HG02798 (cell line): ENCODE measurements around the gene SMAD2.
"Not testable (repeated sequence)": the region's sequence is repeated elsewhere in the genome, so short reads cannot be mapped to it uniquely, and the experiment has no call there.

Source experiments
- ATAC-seq: cut with Tn5 transposase; IDR thresholded peaks from one replicate; pipeline ENCODE4 v1.9.1; 2021; ENCODE audit warnings: mild to moderate bottlenecking; ENCODE audit not compliant: unreplicated experiment, poor library complexity

Gene SMAD2

DNA sequence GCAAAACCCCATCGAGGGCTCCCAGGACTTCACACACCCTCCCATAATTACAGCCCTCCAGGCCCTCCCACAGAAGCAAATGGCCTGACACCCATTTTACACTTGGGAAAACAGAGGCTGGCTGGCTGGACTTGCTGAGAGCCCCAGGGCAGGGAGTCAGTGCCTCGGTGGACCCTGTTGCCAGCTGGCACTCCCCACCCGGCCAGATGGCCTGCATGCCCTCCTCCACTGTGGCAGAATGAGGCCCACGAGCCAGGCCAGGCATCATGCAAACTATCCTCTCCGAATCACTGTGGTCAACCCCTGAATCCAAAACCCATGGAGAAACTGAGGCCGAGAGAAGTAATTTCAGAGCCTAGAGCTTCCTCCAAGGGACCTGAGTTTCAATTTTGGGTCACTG lies 129.7 kb downstream of the SMAD2 start:
- no peak for ATAC-seq

DNA sequence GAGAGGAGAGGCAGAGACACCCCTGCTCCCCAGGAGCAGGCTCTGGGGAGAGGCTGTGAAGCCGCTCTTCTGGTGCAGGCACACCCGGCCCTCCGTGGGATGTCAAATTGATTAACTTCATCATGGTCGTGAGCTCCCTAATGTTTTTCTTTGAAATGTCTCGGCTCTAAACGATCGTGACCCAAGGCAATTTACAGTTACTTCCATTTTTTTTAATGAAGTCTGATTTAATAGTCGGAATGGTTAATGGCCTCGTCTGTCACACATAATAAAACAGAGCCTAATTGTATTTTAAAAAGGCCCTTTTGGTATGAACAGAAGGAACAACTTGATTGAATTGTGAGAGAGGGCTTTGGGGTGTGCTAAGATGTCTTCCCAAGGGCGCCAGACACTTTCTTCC lies 130.2 kb downstream of the SMAD2 start:
- ATAC-seq, result no peak

DNA sequence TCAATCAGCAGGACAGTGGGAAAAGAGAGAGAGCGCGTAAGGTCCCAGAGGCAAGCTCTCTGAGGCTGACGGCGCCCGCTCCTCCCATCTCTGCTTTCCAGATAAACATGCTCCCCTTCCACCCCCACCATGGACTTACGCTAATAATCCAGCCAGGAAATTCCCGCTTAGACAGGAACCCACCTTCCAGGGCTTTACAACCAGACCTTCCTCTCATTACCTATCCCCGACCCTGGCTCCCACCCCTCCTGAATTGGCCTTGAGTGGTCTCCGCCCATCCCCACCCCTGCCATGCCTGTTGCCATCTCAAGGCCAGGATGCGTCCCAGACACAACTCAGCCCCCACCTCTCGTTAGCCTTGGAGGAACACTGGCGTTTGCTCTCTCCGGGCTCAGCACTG lies 131.1 kb downstream of the SMAD2 start:
- no peak for ATAC-seq

DNA sequence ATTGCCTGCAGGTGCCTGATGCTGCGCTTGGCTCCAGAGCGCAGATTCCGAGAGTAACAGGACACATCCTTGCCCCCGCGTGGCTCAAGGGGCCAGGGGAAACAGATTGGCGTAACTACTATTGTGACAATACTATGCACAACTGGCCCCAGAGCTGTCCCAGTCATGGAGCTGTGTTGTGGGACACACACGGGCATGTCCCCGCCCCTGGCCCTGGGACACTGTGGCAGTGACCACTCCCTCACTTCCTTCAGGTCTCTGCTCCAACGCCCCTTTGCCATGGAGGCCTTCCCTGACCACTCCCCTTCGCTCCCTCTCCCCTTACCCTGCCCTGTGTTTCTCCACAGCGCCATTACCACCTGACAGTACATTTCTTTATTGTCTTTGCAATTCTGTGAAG lies 132.1 kb downstream of the SMAD2 start:
- ATAC-seq, result no peak

DNA sequence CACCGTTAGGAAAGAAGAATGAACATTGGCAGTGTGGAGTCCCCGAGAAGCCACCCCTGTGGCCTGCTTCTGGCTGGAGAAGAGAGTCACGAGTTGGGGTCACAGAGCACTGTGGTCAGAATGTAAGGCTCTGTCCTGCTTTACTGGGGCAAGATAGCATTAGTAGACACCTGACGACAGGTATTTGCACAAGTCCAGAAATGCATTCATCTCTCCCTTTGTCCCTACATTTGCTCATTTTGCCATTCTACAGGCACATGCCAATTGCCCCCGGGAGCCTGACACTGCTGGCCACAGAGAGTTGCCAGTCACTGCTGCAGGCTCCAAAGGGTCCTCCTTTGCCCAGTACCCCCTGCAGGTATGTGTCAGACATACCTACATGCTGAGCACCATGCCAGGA lies 133.3 kb downstream of the SMAD2 start:
- ATAC-seq, result no peak

GRCh38 chr18:47795434-47795814 lies 135.0 kb downstream of the SMAD2 start:
- ATAC-seq, result no peak

DNA sequence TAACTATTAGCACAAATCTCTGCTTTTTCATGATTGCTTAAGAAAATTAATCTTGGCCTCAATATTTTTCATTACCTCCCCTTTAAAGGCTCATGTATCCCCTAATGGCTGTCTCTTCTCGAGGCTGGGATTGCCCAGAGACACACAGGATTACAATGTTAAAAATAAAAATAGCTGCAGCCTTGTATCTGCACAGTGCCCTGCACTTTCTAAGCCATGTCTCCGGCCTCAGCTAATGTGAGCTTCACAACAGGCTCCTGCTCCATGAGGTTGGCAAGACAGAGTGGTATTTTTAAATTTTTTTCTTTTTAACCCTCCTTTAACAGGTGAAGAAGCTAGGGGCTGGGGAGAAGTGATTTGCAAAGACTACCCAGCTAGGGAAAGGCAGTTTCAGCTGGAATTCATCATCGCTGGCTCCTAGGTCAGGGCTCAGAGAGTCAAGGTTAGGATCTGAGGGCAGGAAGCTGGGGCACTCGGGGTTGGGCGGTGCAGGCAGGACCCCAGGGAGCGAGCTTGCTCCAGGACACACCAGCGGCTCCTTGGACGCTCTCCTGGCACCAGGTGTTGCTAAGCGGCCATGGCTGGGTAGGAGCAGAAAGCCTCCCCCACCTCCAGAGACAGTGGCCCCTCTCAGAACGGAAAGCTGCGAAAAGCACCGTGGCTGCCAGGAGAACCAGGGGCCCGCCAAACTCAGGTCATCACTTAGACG lies 135.6 kb downstream of the SMAD2 start:
- ATAC-seq, result no peak

DNA sequence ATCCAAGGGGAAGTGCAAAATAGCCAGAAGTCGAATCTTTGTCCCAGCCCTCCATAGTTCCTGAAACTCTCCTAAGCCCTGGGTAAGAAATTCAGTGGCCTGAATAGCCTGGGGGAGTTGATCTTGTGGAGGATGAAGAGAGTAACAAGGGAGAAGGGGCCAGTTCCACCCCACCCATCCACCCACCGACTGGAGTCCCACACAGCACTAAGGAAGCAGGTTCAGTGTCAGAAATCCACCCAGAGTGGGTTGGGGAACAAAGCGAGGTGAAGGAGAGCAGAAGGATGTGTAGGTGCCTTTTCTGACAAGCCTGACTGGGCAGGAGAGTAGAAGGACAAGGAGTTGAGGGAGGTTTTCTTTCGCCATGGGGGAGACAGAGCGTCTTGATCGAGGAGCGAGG lies 136.8 kb downstream of the SMAD2 start:
- ATAC-seq, result no peak

- ATAC-seq, result no peak
Measured at GRCh38 chr18:47791461-47791985, 138.9 kb downstream of the SMAD2 start.

- ATAC-seq, result no peak
Measured at GRCh38 chr18:47790036-47790435, 140.4 kb downstream of the SMAD2 start.

DNA sequence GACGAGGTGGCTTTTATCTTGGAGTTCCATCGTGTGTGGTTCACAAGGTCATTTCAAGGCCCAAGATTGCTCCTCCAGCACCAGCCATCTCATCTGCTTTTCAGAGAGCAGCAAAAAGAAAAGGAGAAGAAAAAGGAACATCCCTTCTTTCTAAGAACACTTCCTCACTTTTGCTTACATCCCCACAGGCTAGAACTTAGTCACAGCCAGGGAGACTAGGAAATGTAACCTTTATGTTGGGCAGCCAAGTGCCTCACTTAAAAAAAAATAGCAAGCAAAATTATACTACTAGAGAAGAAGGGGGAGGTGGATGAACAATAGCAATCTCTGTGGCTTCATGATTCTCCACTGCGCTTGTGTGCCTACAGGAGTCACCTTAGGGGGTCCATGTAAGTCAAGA lies 141.8 kb downstream of the SMAD2 start:
- ATAC-seq, result no peak

- ATAC-seq, result no peak
Measured at GRCh38 chr18:47781561-47781960, 148.9 kb downstream of the SMAD2 start.

DNA sequence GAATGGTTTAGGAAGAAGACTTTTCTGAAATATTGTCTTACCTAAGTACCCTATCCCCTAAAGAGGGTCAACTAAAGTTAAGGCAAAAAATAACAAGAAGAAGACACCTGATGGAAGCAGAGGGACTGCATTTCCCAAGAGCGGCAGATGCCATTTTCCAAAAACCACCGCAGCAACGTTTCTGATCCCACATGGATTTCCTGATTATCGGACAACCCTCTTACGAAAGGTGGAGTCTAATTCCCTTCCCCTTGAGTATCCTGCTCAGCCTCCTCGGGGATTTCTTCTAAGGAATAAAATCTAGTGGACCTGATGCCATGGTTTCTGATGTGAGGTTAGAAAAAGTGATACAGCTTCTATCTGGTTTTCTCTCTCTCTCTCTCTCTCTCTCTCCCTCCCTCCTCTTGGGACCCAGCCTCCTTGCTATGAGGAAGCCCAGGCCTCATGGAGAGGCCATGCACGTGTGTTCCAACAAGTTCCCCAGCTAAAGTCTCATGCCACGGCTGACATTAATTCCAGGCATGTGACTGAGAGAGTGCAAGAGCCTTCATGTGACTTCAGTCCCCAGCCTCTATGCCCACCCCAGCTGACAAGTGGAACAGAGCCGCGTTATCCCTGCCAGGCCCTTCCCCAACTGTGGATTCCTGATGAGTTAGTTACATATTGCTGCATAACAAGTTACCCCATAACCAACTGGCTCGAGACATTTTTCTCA lies 150.3 kb downstream of the SMAD2 start:
- no peak for ATAC-seq

- ATAC-seq, result no peak
Measured at GRCh38 chr18:47779381-47779780, 151.1 kb downstream of the SMAD2 start.

GRCh38 chr18:47777626-47778025 lies 152.8 kb downstream of the SMAD2 start:
- no peak for ATAC-seq

DNA sequence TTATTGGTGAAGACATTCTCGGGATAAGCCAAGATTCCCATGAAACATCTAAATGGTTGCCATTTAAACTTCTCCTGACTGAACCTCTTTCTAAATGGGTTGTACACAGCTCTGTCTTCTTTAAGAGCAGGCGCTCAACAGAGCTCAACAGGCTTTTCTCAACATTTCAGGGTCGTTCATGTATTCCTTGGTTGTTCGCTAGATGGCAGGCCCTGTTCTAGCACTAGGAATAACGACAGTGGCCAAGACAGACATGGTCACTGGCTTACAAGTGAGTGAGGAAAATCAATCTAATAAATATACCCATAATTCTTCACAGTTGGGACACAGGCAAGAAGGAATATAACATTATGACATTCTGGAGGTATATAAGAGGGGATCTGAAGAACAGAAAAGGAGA lies 154.5 kb downstream of the SMAD2 start:
- no peak for ATAC-seq

DNA sequence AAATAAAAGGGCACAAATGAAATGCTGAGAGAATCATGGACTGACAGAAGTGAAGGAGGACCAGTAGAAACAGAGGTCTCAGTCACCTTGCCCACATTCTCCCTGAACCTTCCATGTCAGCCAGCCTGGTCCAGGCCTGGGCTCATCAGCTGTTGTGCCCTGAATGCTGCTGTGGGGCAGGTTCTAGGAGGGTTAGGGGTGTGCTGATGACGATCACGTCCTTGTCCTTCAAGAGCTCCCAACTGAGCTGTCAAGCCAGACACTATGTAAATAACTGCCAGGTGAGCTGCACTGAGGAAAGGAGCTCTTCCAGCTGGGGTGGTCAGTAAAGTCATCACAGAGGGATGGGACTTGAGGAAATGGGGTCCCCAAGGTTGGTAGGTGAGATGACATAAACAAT lies 156.5 kb downstream of the SMAD2 start:
- no peak for ATAC-seq

GRCh38 chr18:47772374-47773248 lies 157.8 kb downstream of the SMAD2 start:
- ATAC-seq, result peak; percentile 58

DNA sequence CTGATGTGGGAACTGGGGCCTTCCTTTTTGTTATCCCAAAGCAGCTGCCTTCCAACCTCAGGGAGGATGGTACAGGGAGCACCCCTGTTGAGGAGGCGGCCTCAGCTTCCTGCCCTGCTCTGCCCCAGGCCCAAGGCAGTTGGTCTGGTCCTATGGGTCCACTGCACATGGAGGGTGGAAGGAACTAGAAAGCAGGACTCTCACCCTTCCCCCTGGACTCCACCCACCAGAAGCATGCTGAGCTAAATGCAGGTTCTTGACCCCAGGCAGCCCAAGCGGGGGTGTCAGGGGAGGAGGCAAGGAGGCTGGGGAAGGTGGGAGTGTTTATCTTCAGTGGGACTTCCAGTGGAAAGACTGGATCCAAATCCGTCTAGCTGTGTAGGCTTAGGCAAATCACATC lies 158.5 kb downstream of the SMAD2 start:
- ATAC-seq, result no peak

- ATAC-seq, result no peak
Measured at GRCh38 chr18:47767699-47768098, 162.8 kb downstream of the SMAD2 start.

GRCh38 chr18:47767198-47767597 lies 163.3 kb downstream of the SMAD2 start:
- not testable (repeated sequence) for ATAC-seq
